Rectal smooth muscle tissue (tissue), 1 donor: Measurements from ENCODE around the gene ALDH1A1.

Source experiments
- H3K27ac ChIP-seq: one replicate; pipeline ENCODE4 v1.7.0; 2013; ENCODE audit warnings: low read depth, low read length, inconsistent platforms
- H3K27me3 ChIP-seq: one replicate; pipeline ENCODE4 v1.7.0; 2013; ENCODE audit warnings: low read length; ENCODE audit not compliant: control insufficient read depth, insufficient read depth
- H3K36me3 ChIP-seq: one replicate; pipeline ENCODE4 v1.7.0; 2013; ENCODE audit warnings: low read length; ENCODE audit not compliant: control insufficient read depth, insufficient read depth
- H3K4me1 ChIP-seq: one replicate; pipeline ENCODE4 v1.7.0; 2013; ENCODE audit warnings: low read length; ENCODE audit not compliant: control insufficient read depth, insufficient read depth
- H3K4me3 ChIP-seq: one replicate; pipeline ENCODE4 v1.7.0; 2013; ENCODE audit warnings: low read length
- H3K9ac ChIP-seq: one replicate; pipeline ENCODE4 v1.7.0; 2013; ENCODE audit warnings: low read length

ALDH1A1 gene

GRCh38 chr9:72984226-72984947 is 31.5 kb upstream of the ALDH1A1 start:
- Histone ChIP-seq H3K27ac (no peak overlapping the region), H3K9ac (no peak overlapping the region), H3K4me1 (peaks cover 4% of the 10 kb centered on the region), H3K36me3 (no peaks in the 10 kb centered on the region), H3K4me3 (no peak overlapping the region), H3K27me3 (no peaks in the 10 kb centered on the region)

DNA sequence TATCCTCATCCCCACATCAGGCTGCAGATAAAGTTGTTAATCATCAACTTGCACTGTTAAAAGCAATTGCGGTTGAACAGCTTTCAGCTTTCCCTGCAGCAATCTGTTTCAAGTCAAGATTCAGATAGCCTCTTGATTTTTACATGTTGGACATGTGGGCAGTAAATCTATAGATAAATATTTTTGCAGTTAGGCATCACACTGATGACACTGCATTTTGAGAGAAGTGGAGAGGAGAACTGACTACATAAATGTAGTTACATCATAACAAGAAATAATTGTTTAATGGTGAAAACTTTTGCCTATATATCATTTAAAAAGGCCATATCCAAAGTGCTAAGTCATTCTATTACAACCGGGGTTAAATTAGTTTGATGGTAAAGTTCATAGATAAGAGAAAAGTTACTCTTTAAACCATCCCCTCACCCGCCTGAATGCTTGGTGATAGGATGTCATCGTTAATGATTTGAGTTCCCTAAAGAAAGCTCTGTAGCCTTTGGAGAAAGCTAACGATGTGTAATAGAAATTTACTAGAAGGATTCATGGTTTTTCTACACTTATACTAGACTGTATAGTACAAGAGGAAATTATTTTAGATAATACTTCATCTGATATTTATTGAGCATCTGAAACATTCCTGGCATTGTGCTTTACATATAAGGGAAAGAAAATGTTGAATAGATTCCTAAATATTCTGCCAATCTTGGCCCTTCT is 30.8 kb upstream of the ALDH1A1 start:
- no peak overlapping the region for H3K9ac ChIP-seq
- H3K27ac ChIP-seq: no peak overlapping the region
- H3K4me1 ChIP-seq: peaks cover 4% of the 10 kb centered on the region

DNA sequence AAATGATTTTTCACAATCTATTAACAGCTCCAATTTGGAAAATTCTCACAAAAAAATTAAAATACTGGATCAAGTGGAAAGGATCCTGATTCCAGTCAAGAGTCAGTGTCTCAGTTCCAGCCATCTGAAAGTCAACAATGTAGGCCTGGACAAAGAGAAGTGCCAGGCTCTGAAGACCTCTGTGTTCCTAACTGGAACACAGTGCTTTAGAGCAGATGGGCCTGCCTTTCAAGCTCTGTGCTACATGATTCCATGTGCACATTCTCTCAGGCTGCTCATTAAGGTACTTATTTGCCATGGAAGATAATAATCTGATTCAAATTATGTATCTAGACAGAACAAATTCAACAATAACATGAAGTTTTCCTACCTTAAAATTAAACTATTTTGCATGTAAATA is 30.2 kb upstream of the ALDH1A1 start:
- no peak overlapping the region for H3K9ac ChIP-seq
- no peaks in the 10 kb centered on the region for H3K27me3 ChIP-seq
- no peak overlapping the region for H3K4me3 ChIP-seq
- H3K36me3 ChIP-seq: no peaks in the 10 kb centered on the region
- no peak overlapping the region for H3K27ac ChIP-seq
- H3K4me1 ChIP-seq: peaks cover 4% of the 10 kb centered on the region

More for the DNA sequence above, 30.8 kb upstream of the ALDH1A1 start:
- no peaks in the 10 kb centered on the region for H3K36me3 ChIP-seq
- H3K27me3 ChIP-seq: no peaks in the 10 kb centered on the region
- no peak overlapping the region for H3K4me3 ChIP-seq

- Histone ChIP-seq H3K9ac (no peak overlapping the region), H3K27me3 (no peaks in the 10 kb centered on the region), H3K4me1 (peaks cover 4% of the 10 kb centered on the region), H3K4me3 (no peak overlapping the region), H3K36me3 (no peaks in the 10 kb centered on the region), H3K27ac (no peak overlapping the region)
These were observed 29.4 kb upstream of the ALDH1A1 start for GRCh38 chr9:72982146-72982799.

GRCh38 chr9:72981433-72981832 is 28.6 kb upstream of the ALDH1A1 start:
- Histone ChIP-seq H3K4me1 (peaks cover 4% of the 10 kb centered on the region), H3K27me3 (no peaks in the 10 kb centered on the region), H3K9ac (no peak overlapping the region), H3K4me3 (no peak overlapping the region), H3K36me3 (no peaks in the 10 kb centered on the region), H3K27ac (no peak overlapping the region)

DNA sequence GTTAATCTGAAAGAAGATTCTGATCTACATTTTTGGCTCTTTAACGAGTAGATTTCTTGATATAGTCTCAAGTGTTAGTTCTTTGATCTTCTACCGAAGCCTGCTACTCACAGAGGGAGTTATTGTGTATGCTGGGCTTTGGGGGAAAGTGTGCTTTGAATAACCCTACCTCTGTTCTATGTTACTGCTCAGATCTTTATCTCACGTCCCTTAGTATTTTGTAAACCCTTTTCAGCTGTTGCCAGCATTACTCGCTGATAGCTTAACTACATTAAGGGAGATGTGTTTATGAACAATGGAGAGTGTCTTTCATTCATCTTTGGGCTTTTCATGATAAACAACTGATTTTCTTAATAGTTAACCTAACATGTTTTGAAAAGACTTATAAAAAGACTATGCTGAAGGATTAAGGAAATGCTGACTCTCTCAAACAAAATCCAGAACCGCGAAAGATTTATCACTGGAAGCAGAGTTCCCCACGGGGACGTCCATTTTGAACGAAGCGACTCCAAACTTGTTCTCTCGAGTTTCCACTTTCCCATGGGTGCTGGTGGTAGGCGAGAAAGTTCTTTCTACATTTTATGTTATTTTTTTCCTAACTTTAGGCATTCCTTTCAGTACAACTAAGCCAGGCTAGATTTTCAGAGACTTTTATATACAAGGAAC is 27.9 kb upstream of the ALDH1A1 start:
- Histone ChIP-seq H3K4me1 (peaks cover 4% of the 10 kb centered on the region), H3K27ac (no peak overlapping the region), H3K36me3 (no peaks in the 10 kb centered on the region), H3K27me3 (no peaks in the 10 kb centered on the region), H3K4me3 (no peak overlapping the region), H3K9ac (no peak overlapping the region)

DNA sequence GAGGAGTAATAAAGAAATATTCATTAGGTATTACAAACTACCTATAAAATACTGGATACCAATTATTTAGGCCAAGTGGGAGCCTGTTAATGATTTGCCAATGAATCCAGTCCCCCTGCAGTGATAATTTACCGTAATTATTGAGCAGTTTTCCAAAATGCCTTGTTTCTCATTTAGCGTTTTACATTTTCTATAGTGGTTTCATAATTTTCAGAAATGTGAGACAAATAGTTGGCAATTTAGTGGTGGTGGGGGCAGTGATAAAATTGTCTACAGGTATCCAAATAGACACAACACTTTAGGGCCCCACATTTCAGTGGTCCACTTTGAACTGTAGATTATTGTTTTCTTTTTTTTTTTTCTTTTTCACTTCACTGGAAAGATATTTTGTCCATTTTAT is 27.3 kb upstream of the ALDH1A1 start:
- Histone ChIP-seq H3K27ac (no peak overlapping the region), H3K27me3 (no peaks in the 10 kb centered on the region), H3K36me3 (no peaks in the 10 kb centered on the region), H3K4me3 (no peak overlapping the region), H3K4me1 (peaks cover under 1% of the 10 kb centered on the region), H3K9ac (no peak overlapping the region)

GRCh38 chr9:72979405-72980100 is 26.7 kb upstream of the ALDH1A1 start:
- H3K36me3 ChIP-seq: no peaks in the 10 kb centered on the region
- H3K4me3 ChIP-seq: no peak overlapping the region
- no peaks in the 10 kb centered on the region for H3K27me3 ChIP-seq
- H3K4me1 ChIP-seq: no peaks in the 10 kb centered on the region
- no peak overlapping the region for H3K9ac ChIP-seq
- no peak overlapping the region for H3K27ac ChIP-seq

GRCh38 chr9:72978744-72979143 is 25.9 kb upstream of the ALDH1A1 start:
- Histone ChIP-seq H3K27ac (no peak overlapping the region), H3K4me1 (no peaks in the 10 kb centered on the region), H3K27me3 (no peaks in the 10 kb centered on the region), H3K36me3 (no peaks in the 10 kb centered on the region), H3K9ac (no peak overlapping the region), H3K4me3 (no peak overlapping the region)

DNA sequence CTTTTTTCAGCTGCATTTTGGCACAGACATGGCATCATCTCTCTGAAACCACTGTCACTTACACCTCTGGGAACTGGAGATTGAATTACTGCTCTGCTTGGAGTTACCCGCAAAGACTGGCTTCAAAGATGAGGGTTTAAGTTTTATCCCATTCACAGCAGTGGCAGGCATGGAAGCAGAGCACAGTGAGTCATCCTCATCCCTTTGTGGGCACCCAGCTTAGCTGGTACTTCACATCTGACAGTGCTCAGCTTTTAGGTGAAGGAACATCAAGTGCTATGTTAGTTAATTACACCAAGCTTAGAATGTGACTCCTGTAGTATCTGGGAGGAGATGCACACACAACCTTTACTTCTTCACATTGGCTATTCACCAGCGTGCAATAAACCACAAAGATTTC is 24.8 kb upstream of the ALDH1A1 start:
- H3K4me1 ChIP-seq: no peaks in the 10 kb centered on the region
- no peaks in the 10 kb centered on the region for H3K27me3 ChIP-seq
- no peak overlapping the region for H3K9ac ChIP-seq
- H3K27ac ChIP-seq: no peak overlapping the region
- H3K36me3 ChIP-seq: no peaks in the 10 kb centered on the region
- no peak overlapping the region for H3K4me3 ChIP-seq

DNA sequence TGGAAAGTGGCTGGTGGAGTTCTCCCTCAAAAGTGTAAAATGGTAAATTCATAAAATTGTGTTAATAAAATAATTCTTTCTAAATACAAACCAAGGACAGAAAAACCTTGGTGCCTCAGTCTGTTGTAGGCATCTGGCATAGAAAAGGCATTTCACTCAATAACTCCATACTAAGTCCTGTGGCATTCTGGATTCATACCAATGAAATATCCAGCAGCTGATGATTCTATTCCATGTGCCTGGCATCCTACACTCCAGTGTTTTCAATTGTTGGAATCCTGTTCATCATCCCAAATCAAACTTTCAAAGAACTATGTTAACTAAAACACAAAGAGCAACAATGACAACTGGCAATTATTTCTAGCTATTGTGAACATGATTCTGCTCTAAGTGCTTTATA is 21.6 kb upstream of the ALDH1A1 start:
- Histone ChIP-seq H3K9ac (no peak overlapping the region), H3K4me1 (no peaks in the 10 kb centered on the region), H3K4me3 (no peak overlapping the region), H3K27me3 (no peaks in the 10 kb centered on the region), H3K27ac (no peak overlapping the region), H3K36me3 (no peaks in the 10 kb centered on the region)

GRCh38 chr9:72972636-72973035 is 19.8 kb upstream of the ALDH1A1 start:
- H3K36me3 ChIP-seq: no peaks in the 10 kb centered on the region
- no peak overlapping the region for H3K9ac ChIP-seq
- H3K4me1 ChIP-seq: no peaks in the 10 kb centered on the region
- H3K4me3 ChIP-seq: no peak overlapping the region
- no peak overlapping the region for H3K27ac ChIP-seq
- H3K27me3 ChIP-seq: no peaks in the 10 kb centered on the region
